Endothelial cell of hepatic sinusoid (primary cell): Measurements from ENCODE around the gene GDPD4.

ENCODE experiments used
- in situ Hi-C: cut with HindIII; loops from 2 replicates; pipeline ENCODE4 v1.10.0; 2017; ENCODE audit warnings: low sequenced_read_pairs

The GDPD4 gene

GRCh38 chr11:77180346-77180745 lies 121.1 kb downstream of the GDPD4 start:
- in situ Hi-C loops = no loop called here

GRCh38 chr11:77179681-77180080 lies 121.8 kb downstream of the GDPD4 start:
- in situ Hi-C loops = no loop called here

- in situ Hi-C loops = no loop called here
Measured at GRCh38 chr11:77179048-77179447, 122.4 kb downstream of the GDPD4 start.

GRCh38 chr11:77178150-77178549 lies 123.3 kb downstream of the GDPD4 start:
- in situ Hi-C loops = no loop called here

GRCh38 chr11:77176996-77177395 lies 124.5 kb downstream of the GDPD4 start:
- in situ Hi-C loops = no loop called here

GRCh38 chr11:77175869-77176539 lies 125.5 kb downstream of the GDPD4 start:
- in situ Hi-C loops = no loop called here

- in situ Hi-C loops = no loop called here
Measured at GRCh38 chr11:77175021-77175842, 126.3 kb downstream of the GDPD4 start.

- in situ Hi-C loops = no loop called here
Measured at GRCh38 chr11:77174559-77174958, 126.9 kb downstream of the GDPD4 start.

- in situ Hi-C loops = no loop called here
Measured at GRCh38 chr11:77173494-77173893, 128.0 kb downstream of the GDPD4 start.

GRCh38 chr11:77172666-77172982 lies 128.9 kb downstream of the GDPD4 start:
- in situ Hi-C loops = no loop called here

- in situ Hi-C loops = no loop called here
Measured at GRCh38 chr11:77171885-77172665, 129.4 kb downstream of the GDPD4 start.

- in situ Hi-C loops = no loop called here
Measured at GRCh38 chr11:77171254-77171653, 130.2 kb downstream of the GDPD4 start.

GRCh38 chr11:77170107-77170506 lies 131.4 kb downstream of the GDPD4 start:
- in situ Hi-C loops = no loop called here

- in situ Hi-C loops = no loop called here
Measured at GRCh38 chr11:77167791-77168190, 133.7 kb downstream of the GDPD4 start.

GRCh38 chr11:77167111-77167626 lies 134.3 kb downstream of the GDPD4 start:
- in situ Hi-C loops = no loop called here
